Colonic mucosa (tissue), 4 donors: Measurements from ENCODE around the gene ADARB2. TPM values are rescaled to one million over a fixed set of nuclear protein-coding genes. Genes with fewer than 3 reads are reported as not detected.

Experiments used
- DNase-seq: peaks from one replicate; pipeline ENCODE4 v3.0.0-alpha.2; 2020
- H3K27ac ChIP-seq: fragments of 200-600 bp; one replicate; pipeline ENCODE4 v1.8.0; 2021
- H3K27me3 ChIP-seq: fragments of 200-600 bp; one replicate; pipeline ENCODE4 v1.8.0; 2021
- H3K36me3 ChIP-seq: fragments of 200-600 bp; one replicate; pipeline ENCODE4 v1.8.0; 2021
- H3K4me1 ChIP-seq: fragments of 200-600 bp; one replicate; pipeline ENCODE4 v1.8.0; 2021; ENCODE audit warnings: mild to moderate bottlenecking
- H3K4me3 ChIP-seq: fragments of 200-600 bp; one replicate; pipeline ENCODE4 v1.8.0; 2021
- H3K9ac ChIP-seq, 2 donors: one replicate each; pipeline ENCODE4 v1.7.0; 2013; ENCODE audit warnings: control low read depth in 2 of 2, low read depth in 2 of 2, low read length in 2 of 2
- H3K9me3 ChIP-seq: fragments of 200-600 bp; one replicate; pipeline ENCODE4 v1.8.0; 2021
- CTCF ChIP-seq: fragments of 200-600 bp; IDR thresholded peaks from one replicate; pipeline ENCODE4 v1.8.0; 2022; ENCODE audit warnings: antibody characterized with exemption, mild to moderate bottlenecking
- intact Hi-C: fragments of 100-400 bp; cut with DNase I; formaldehyde crosslinking; loops from one replicate; pipeline ENCODE4 v1.14.1; 2022
- total RNA-seq, 2 donors: library from RNA; stranded (reverse); fragmentation: NEBNext Ultra II Directional in 1 of 2; extraction: Animal tissue kit (Norgen Biotek cat#: 25700) in 1 of 2; gene quantifications; one replicate each; pipeline ENCODE4 v1.2.1, GENCODE V29; 2021
- donor health status: healthy.
- donor health status: DM: no; HTN: no; CAD: no.
- donor health status: DM: no; HTN: no; CAD: no.

Gene ADARB2
- total RNA-seq, 2 donors from 2014 or later, result 0.19 TPM; not detected in 1

- no peaks in the 10 kb centered on the region for H3K9me3 ChIP-seq
- no peaks in the 10 kb centered on the region for H3K4me1 ChIP-seq
- intact Hi-C loops, result no loop called here
- no peak for TF ChIP-seq CTCF
- H3K27me3 ChIP-seq, result no peaks in the 10 kb centered on the region
- no peak overlapping the region for H3K4me3 ChIP-seq
- H3K9ac ChIP-seq, result no peak overlapping the region
- no peak overlapping the region for H3K27ac ChIP-seq
- H3K36me3 ChIP-seq, result no peaks in the 10 kb centered on the region
- no peak for DNase-seq
These were observed 327.9 kb downstream of the ADARB2 start for GRCh38 chr10:1409392-1409791.

DNA sequence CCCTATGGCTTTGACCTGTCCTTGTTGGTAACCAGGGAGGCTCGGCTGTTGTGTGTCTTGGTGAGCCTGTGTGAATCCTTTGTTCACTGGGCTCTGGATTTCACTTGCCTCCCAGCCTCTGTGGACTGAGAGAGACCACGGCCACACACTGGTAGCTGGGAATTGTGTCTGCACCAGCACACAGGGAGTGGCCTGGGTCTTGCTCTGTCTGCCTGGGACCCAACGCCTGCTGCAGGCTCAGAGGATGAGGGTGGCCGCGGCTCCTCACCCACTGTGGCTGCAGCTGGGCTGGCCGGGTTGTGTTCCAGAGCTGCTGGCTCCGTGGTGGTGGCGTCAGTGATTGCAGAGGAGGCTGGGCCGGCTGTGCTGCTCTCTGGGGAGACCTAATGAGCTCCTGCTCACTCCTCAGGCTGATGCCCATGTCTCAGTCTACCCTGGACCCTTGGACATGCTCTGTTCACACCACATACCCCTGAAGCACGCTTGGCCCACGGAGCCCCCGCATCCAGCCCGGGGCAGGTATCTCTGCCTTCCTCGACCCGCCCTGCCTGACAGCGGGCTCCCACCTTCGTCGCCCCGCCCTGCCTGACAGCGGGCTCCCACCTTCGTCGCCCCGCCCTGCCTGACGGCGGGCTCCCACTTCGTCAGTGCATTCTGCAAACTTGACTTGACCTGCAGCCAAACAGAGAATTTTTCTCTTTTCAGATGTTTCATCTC is 328.5 kb downstream of the ADARB2 start:
- H3K36me3 ChIP-seq, result no peaks in the 10 kb centered on the region
- no peak overlapping the region for H3K4me3 ChIP-seq
- no peaks in the 10 kb centered on the region for H3K9me3 ChIP-seq
- intact Hi-C loops, result no loop called here
- no peaks in the 10 kb centered on the region for H3K4me1 ChIP-seq
- no peak overlapping the region for H3K27ac ChIP-seq
- H3K9ac ChIP-seq, result no peak overlapping the region
- no peak for DNase-seq
- no peaks in the 10 kb centered on the region for H3K27me3 ChIP-seq
- TF ChIP-seq CTCF, result no peak

GRCh38 chr10:1406967-1407945 is 330.1 kb downstream of the ADARB2 start:
- no peaks in the 10 kb centered on the region for H3K36me3 ChIP-seq
- no peaks in the 10 kb centered on the region for H3K9me3 ChIP-seq
- H3K27me3 ChIP-seq, result no peaks in the 10 kb centered on the region
- intact Hi-C loops, result no loop called here
- TF ChIP-seq CTCF, result no peak
- H3K4me3 ChIP-seq, result no peak overlapping the region
- no peak for DNase-seq
- H3K9ac ChIP-seq, result no peak overlapping the region
- H3K4me1 ChIP-seq, result no peaks in the 10 kb centered on the region
- H3K27ac ChIP-seq, result no peak overlapping the region

DNA sequence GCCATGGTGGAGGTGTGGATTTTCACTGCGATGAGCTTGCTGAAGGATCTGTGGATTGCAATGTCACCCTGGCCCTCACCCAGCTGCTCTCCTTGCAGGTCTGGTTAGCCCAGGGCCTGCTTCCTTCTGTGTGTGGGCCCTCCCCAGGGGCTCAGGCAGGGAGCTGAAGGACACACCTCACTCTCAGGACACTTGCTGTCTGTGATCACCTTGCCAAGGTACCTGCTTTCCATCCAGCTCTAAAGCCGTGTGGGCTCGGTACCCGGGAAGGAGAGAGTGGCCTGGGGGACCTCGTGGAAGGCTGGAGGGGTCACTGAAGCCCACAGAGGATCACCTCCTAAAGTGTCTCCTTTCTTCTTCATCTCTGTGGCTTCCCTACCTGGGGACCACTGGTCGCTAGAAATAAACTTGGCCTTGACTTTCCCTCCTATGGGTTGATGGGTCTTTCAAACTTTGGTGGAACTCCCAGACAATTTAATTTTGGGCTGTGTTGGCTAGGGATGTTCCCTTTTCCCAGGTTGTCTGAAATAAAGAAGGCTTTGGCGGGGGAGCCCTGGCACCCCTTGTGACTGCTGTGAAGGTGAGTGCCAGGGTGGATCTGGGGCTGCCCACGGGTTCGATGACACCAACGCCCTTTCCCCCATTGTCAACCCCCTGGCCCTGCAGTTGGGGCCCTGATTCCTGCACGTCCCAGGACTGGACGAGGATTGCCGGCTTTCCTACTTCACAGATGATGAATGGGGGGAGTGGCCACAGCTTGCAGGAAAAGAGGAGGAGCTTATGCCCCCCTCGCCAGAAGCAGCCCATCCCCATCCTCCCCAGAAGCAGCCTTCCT is 331.0 kb downstream of the ADARB2 start:
- H3K27ac ChIP-seq, result no peak overlapping the region

More for the DNA sequence above, 331.0 kb downstream of the ADARB2 start:
- intact Hi-C loops, result no loop called here
- TF ChIP-seq CTCF, result no peak
- no peaks in the 10 kb centered on the region for H3K4me1 ChIP-seq
- H3K4me3 ChIP-seq, result no peak overlapping the region
- DNase-seq, result no peak
- H3K27me3 ChIP-seq, result no peaks in the 10 kb centered on the region
- no peaks in the 10 kb centered on the region for H3K9me3 ChIP-seq
- H3K36me3 ChIP-seq, result no peaks in the 10 kb centered on the region
- no peak overlapping the region for H3K9ac ChIP-seq
